Esophagus muscularis mucosa (tissue), 4 donors: Measurements from ENCODE around the gene EEPD1. TPM values are rescaled to one million over a fixed set of nuclear protein-coding genes. Genes with fewer than 3 reads are reported as not detected.
"Not testable (repeated sequence)": the region's sequence is repeated elsewhere in the genome, so short reads cannot be mapped to it uniquely, and the experiment has no call there.

ENCODE experiments used
- DNase-seq: peaks from one replicate; pipeline ENCODE4 v3.0.0-alpha.2; 2017; ENCODE audit errors: extremely low spot score
- H3K27ac ChIP-seq, 4 donors: fragments of 200-600 bp; sonication (generic); replicated peaks in 1 of 4; 1 replicate in 3 of 4; 2 replicates in 1 of 4; pipeline ENCODE4 v1.5.1; 2016 to 2019; ENCODE audit warnings: mild to moderate bottlenecking in 1 of 4
- H3K27me3 ChIP-seq, 4 donors: fragments of 200-600 bp; sonication (generic); one replicate each; pipeline versions ENCODE4 v1.5.1 to v1.6.0; 2016 to 2019
- H3K36me3 ChIP-seq, 4 donors: fragments of 200-600 bp; sonication (generic); one replicate each; pipeline ENCODE4 v1.5.1; 2016 to 2019
- H3K4me1 ChIP-seq, 4 donors: fragments of 200-600 bp; sonication (generic); one replicate each; pipeline ENCODE4 v1.5.1; 2016 to 2019
- H3K4me3 ChIP-seq, 4 donors: fragments of 200-600 bp; sonication (generic); 1 replicate in 2 of 4; 2 replicates in 2 of 4; pipeline ENCODE4 v1.5.1; 2016 to 2019; ENCODE audit warnings: mild to moderate bottlenecking in 4 of 4, moderate library complexity in 1 of 4
- H3K9me3 ChIP-seq, 4 donors: fragments of 200-600 bp; sonication (generic); 1 replicate in 3 of 4; 2 replicates in 1 of 4; pipeline ENCODE4 v1.5.1; 2016 to 2019
- EP300 ChIP-seq: sonication (generic); formaldehyde crosslinking; IDR thresholded peaks from one replicate; pipeline ENCODE4 v1.6.1; 2017; ENCODE audit warnings: antibody characterized with exemption
- POLR2A ChIP-seq: fragments of 450-650 bp; IDR thresholded peaks from one replicate; pipeline ENCODE4 v1.6.1; 2017; ENCODE audit warnings: antibody characterized with exemption, moderate library complexity, mild to moderate bottlenecking, low read depth
- POLR2AphosphoS5 ChIP-seq, 2 donors: sonication (generic); formaldehyde crosslinking; IDR thresholded peaks; one replicate each; pipeline ENCODE4 v1.6.1; 2017; ENCODE audit warnings: antibody characterized with exemption in 2 of 2
- WGBS: methylation state at CpG from one replicate; pipeline ENCODE4 v1.1.5; 2018; 5-methylcytosine and 5-hydroxymethylcytosine counted together
- intact Hi-C: fragments of 100-400 bp; cut with DNase I; formaldehyde crosslinking; loops from one replicate; pipeline ENCODE4 v1.15.1; 2023
- total RNA-seq, 4 donors: library from RNA; depleted of rRNA; stranded (reverse); fragments of >200 nt; gene quantifications; one replicate each; pipeline versions ENCODE4 v1.1.0 to v1.2.1, GENCODE V29; 2016
- TF ChIP-seq, protein P1 (sequence below), 3 experiments: fragments of 200-600 bp in 2 of 3; fragments of 450-650 bp in 1 of 3; sonication (generic) in 2 of 3; IDR thresholded peaks; one replicate each; pipeline ENCODE4 v1.5.1; 2017 to 2019; ENCODE audit warnings: antibody characterized with exemption in 3 of 3, mild to moderate bottlenecking in 2 of 3, moderate library complexity in 1 of 3

EEPD1 gene
- total RNA-seq, 4 donors from 2014 or later, result 18.7 to 27.9 (median 26.6) TPM

DNA sequence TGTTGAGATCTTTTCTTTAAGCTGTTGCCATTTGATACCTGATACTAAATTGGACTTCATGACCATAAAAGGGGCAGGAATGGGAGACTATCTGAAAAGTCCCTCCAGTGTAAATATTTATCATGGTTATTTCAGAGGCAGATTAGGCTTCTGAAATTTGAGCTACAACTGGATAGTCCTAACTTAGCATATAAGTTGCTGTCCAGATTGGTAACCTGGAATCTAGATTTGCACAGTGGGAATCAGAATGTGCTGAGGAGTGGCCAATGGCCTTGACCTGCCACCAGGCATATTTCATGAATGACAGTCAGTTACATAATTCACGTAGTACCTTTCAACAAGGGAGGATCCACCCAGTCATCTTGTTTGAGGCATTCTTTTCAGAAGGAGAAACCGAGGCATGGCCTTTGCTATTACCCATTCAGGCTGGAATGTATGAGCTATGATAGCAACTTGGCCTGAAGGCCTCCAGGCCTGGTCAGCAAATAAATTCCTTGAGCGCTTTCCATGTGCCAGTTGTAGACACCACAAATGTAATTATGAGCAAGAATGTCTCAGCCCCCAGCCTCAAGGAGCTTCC, 80.0 kb downstream of the EEPD1 start:
- no peaks in the 10 kb centered on the region for H3K36me3 ChIP-seq
- no peaks in the 10 kb centered on the region for H3K9me3 ChIP-seq
- peak overlapping the region in 2 of 4 donors; percentile 51 to 60 for H3K27ac ChIP-seq
- WGBS, result 84% methylated on average over 3 of the region's 3 CpGs
- TF ChIP-seq, protein P1, sequence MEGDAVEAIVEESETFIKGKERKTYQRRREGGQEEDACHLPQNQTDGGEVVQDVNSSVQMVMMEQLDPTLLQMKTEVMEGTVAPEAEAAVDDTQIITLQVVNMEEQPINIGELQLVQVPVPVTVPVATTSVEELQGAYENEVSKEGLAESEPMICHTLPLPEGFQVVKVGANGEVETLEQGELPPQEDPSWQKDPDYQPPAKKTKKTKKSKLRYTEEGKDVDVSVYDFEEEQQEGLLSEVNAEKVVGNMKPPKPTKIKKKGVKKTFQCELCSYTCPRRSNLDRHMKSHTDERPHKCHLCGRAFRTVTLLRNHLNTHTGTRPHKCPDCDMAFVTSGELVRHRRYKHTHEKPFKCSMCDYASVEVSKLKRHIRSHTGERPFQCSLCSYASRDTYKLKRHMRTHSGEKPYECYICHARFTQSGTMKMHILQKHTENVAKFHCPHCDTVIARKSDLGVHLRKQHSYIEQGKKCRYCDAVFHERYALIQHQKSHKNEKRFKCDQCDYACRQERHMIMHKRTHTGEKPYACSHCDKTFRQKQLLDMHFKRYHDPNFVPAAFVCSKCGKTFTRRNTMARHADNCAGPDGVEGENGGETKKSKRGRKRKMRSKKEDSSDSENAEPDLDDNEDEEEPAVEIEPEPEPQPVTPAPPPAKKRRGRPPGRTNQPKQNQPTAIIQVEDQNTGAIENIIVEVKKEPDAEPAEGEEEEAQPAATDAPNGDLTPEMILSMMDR (IDR thresholded peaks at IDR 0.05), result no peak
- TF ChIP-seq POLR2A (no peak), POLR2AphosphoS5 (IDR thresholded peaks at IDR 0.05) (no peak), EP300 (no peak)
- H3K27me3 ChIP-seq, result no peaks in the 10 kb centered on the region
- intact Hi-C loops, result no loop called here
- no peak for DNase-seq
- peaks cover 11 to 41% (median 35%) of the 10 kb centered on the region in 4 donors for H3K4me1 ChIP-seq
- H3K4me3 ChIP-seq, result no peak overlapping the region

DNA sequence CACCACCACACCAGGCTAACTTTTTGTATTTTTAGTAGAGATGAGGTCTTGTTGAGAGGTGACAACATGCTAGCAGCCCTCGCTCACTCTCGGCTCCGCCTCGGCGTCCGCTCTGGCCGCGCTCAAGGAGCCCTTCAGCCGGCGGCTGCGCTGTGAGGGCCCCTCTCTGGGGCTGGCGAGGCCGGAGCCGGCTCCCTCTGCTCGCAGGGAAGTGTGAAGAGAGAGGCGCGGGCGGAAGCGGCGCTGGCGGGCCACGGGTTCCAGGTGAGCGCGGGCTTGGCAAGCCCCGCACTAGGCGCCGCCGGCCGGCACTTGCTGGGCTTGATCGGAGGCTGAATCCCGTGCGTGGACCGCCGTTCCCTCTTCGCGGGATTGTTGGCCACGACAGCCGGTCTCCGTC, 83.0 kb downstream of the EEPD1 start:
- H3K27ac ChIP-seq, result peak overlapping the region in 3 of 4 donors; percentile 10 to 58 (median 53)
- H3K27me3 ChIP-seq, result no peaks in the 10 kb centered on the region
- DNase-seq, result no peak
- intact Hi-C loops, result no loop called here
- H3K4me1 ChIP-seq, result peaks cover 11 to 49% (median 44%) of the 10 kb centered on the region in 4 donors
- H3K36me3 ChIP-seq, result peaks cover 0 to 6% (median 0%) of the 10 kb centered on the region in 4 donors
- no peak for TF ChIP-seq EP300
- TF ChIP-seq, protein P1 (IDR thresholded peaks at IDR 0.05), result no peak
- no peaks in the 10 kb centered on the region for H3K9me3 ChIP-seq
- 94% methylated on average over 20 of the region's 39 CpGs for WGBS
- H3K4me3 ChIP-seq, result peak overlapping the region in 2 of 4 donors; percentile 23 to 25

DNA sequence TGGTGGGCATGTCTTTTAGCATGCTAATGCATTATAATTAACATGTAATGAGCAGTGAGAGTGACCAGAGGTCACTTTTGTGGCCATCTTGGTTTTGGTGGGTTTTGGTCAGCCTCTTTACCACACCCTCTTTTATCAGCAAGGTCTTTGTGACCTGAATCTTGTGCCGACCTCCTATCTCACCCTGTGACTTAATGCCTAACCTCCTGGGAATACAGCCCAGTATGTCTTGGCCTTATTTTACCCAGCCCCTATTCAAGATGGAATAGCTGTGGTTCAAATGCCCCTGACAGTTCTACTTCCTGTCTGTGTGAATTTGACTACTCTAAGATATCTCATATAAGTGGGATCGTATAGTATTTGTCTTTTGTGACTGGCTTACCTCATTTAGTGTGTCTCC, 85.1 kb downstream of the EEPD1 start:
- H3K27me3 ChIP-seq, result no peaks in the 10 kb centered on the region
- H3K4me1 ChIP-seq, result peaks cover 0 to 28% (median 23%) of the 10 kb centered on the region in 4 donors
- peak; percentile 53 for DNase-seq
- no peak overlapping the region for H3K4me3 ChIP-seq
- intact Hi-C loops, result no loop called here
- WGBS, result 96% methylated on average over 2 of the region's 2 CpGs
- TF ChIP-seq POLR2A, result no peak
- no peaks in the 10 kb centered on the region for H3K9me3 ChIP-seq
- peaks cover 0 to 6% (median 0%) of the 10 kb centered on the region in 4 donors for H3K36me3 ChIP-seq
- no peak overlapping the region for H3K27ac ChIP-seq

- H3K9me3 ChIP-seq, H3K27me3 ChIP-seq, H3K36me3 ChIP-seq, DNase-seq, H3K27ac ChIP-seq, H3K4me3 ChIP-seq, intact Hi-C loops: not testable (repeated sequence)
- 87% methylated on average over 3 of the region's 3 CpGs for WGBS
- H3K4me1 ChIP-seq, result peaks cover 4 to 35% (median 33%) of the 10 kb centered on the region in 4 donors
These were observed 90.3 kb downstream of the EEPD1 start for GRCh38 chr7:36243356-36243755.

DNA sequence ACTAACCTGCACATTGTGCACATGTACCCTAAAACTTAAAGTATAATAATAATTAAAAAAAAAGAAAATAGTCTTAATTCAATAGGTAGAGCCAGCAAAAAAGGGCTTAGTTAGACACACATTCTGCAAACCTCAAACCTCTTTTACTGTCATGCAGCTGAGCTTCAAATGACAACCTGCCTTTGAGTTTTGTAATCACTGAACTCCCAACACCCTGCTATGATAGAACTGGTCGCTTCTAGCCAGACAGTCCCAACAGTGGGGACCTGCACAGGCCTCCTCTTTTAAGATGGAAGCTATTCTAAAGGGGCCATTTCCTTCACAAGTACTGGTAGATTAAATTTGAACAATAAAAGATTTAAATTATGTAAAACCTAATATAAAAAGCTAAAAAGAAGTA, 90.9 kb downstream of the EEPD1 start:
- 93% methylated on average over 1 of the region's 1 CpG for WGBS
- H3K9me3 ChIP-seq, H3K4me3 ChIP-seq, H3K27me3 ChIP-seq, DNase-seq, H3K36me3 ChIP-seq, intact Hi-C loops: not testable (repeated sequence)
- peak overlapping the region in 2 of 4 donors; percentile 6 to 7 for H3K27ac ChIP-seq
- peaks cover 4 to 31% (median 27%) of the 10 kb centered on the region in 4 donors for H3K4me1 ChIP-seq

DNA sequence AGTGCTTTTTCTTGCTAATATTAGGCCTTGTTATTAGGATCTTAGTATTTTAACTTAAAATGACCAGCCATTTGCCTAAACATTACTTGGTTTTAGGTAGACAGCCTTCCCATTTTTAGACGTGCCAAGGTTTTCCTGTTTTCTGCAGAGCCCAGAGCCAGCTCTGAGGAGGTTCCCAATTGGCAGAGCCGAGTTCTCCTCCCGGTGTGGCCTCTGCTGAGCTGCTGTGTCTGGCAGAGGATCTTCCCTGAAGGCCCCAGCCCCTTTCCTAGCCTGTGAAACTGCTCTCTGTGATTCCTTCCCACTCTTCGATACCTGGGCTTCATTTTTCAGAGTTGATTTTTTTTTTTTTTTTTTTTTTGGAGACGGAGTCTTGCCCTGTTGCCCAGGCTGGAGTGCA, 91.4 kb downstream of the EEPD1 start:
- peak overlapping the region in 2 of 4 donors; percentile 6 to 7 for H3K27ac ChIP-seq
- H3K9me3 ChIP-seq, result no peaks in the 10 kb centered on the region
- H3K36me3 ChIP-seq, result peaks cover 0 to 6% (median 0%) of the 10 kb centered on the region in 4 donors
- TF ChIP-seq POLR2AphosphoS5 (IDR thresholded peaks at IDR 0.05), result no peak
- TF ChIP-seq, protein P1 (IDR thresholded peaks at IDR 0.05), result no peak
- TF ChIP-seq POLR2A, result no peak
- no peak for TF ChIP-seq EP300
- no peak for DNase-seq
- no peaks in the 10 kb centered on the region for H3K27me3 ChIP-seq
- intact Hi-C loops, result no loop called here
- peaks cover 4 to 27% (median 23%) of the 10 kb centered on the region in 4 donors for H3K4me1 ChIP-seq
- no peak overlapping the region for H3K4me3 ChIP-seq
- WGBS, result 49% methylated on average over 5 of the region's 5 CpGs
